WERI-Rb-1 (cell line): Measurements from ENCODE around the gene HHIPL2.

Experiments
- DNase-seq: peaks from one replicate; pipeline ENCODE4 v3.0.0-alpha.2; 2020
- H3K27ac ChIP-seq: fragments of 250-450 bp; sonication (Bioruptor Pico); 2 replicates; pipeline ENCODE4 v1.5.1; 2020; ENCODE audit warnings: mild to moderate bottlenecking, moderate library complexity
- H3K27me3 ChIP-seq: fragments of 250-450 bp; sonication (Bioruptor Pico); 2 replicates; pipeline ENCODE4 v1.5.1; 2021; ENCODE audit warnings: mild to moderate bottlenecking, low read depth, moderate library complexity; ENCODE audit not compliant: insufficient read depth, severe bottlenecking
- H3K36me3 ChIP-seq: fragments of 250-450 bp; sonication (Bioruptor Pico); 2 replicates; pipeline ENCODE4 v1.5.1; 2020; ENCODE audit warnings: mild to moderate bottlenecking, moderate library complexity
- H3K4me3 ChIP-seq: 2 replicates; pipeline ENCODE4 v1.5.1; 2011; ENCODE audit warnings: low read depth, mild to moderate bottlenecking, control low read depth, low read length
- H3K9me3 ChIP-seq: fragments of 250-450 bp; sonication (Bioruptor Pico); 2 replicates; pipeline ENCODE4 v1.5.1; 2021; ENCODE audit warnings: mild to moderate bottlenecking, moderate library complexity; ENCODE audit not compliant: severe bottlenecking
- CTCF ChIP-seq: IDR thresholded peaks from 2 replicates; pipeline ENCODE4 v1.5.1; 2011; ENCODE audit warnings: low read depth, mild to moderate bottlenecking, control low read depth, inconsistent platforms, low read length

HHIPL2 gene

GRCh38 chr1:222547944-222548671 lies at the start of gene HHIPL2:
HHIPL2 (minus strand) TSS chr1:222548104; CDS start chr1:222548044, 60 bp downstream.
- no peak within 1 kb of the TSS for H3K27ac ChIP-seq
- H3K9me3 ChIP-seq: no peaks in the 10 kb centered on the region
- H3K4me3 ChIP-seq: no peak within 1 kb of the TSS
- DNase-seq: no peak
- no peaks in the 10 kb centered on the region for H3K27me3 ChIP-seq
- no peaks in the 10 kb centered on the region for H3K36me3 ChIP-seq
- TF ChIP-seq CTCF: no peak

GRCh38 chr1:222596696-222597095 lies 48.8 kb upstream of the HHIPL2 start:
- H3K4me3 ChIP-seq: no peak overlapping the region
- H3K27me3 ChIP-seq: no peaks in the 10 kb centered on the region
- DNase-seq: no peak
- H3K9me3 ChIP-seq: no peaks in the 10 kb centered on the region
- H3K27ac ChIP-seq: no peak overlapping the region
- TF ChIP-seq CTCF: no peak
- no peaks in the 10 kb centered on the region for H3K36me3 ChIP-seq

GRCh38 chr1:222594789-222595188 lies 46.9 kb upstream of the HHIPL2 start:
- Histone ChIP-seq H3K27me3 (no peaks in the 10 kb centered on the region), H3K4me3 (no peak overlapping the region), H3K9me3 (no peaks in the 10 kb centered on the region), H3K27ac (no peak overlapping the region), H3K36me3 (no peaks in the 10 kb centered on the region)
- DNase-seq: no peak
- TF ChIP-seq CTCF: no peak

- no peak for TF ChIP-seq CTCF
- DNase-seq: no peak
- no peak overlapping the region for H3K4me3 ChIP-seq
- H3K27ac ChIP-seq: no peak overlapping the region
- H3K27me3 ChIP-seq: no peaks in the 10 kb centered on the region
- H3K36me3 ChIP-seq: no peaks in the 10 kb centered on the region
- H3K9me3 ChIP-seq: no peaks in the 10 kb centered on the region
These were observed 44.3 kb upstream of the HHIPL2 start for GRCh38 chr1:222592171-222592570.

- Histone ChIP-seq H3K27me3 (no peaks in the 10 kb centered on the region), H3K4me3 (peak within 1 kb of the TSS; percentile 83), H3K36me3 (no peaks in the 10 kb centered on the region), H3K27ac (peak within 1 kb of the TSS; percentile 72), H3K9me3 (no peaks in the 10 kb centered on the region)
- DNase-seq: peak; percentile 66
- TF ChIP-seq CTCF: no peak
These were observed 41.8 kb upstream of the HHIPL2 start, which contains the start of gene TAF1A for GRCh38 chr1:222589462-222590302. TAF1A (minus strand) TSS chr1:222589933.
